ENCODE results near the gene DCC.

The DCC gene

GRCh38 chr18:52339891-52340371, at the start of gene DCC:
TSS of gene DCC (plus strand) at chr18:52340197. CDS start at chr18:52340788, 591 bp downstream.
- in situ Hi-C loops (cut with MboI; ENCODE audit: low sequenced_read_pairs), result no loop called here

- in situ Hi-C loops (cut with MboI; ENCODE audit: low sequenced_read_pairs), result no loop called here
Observed at GRCh38 chr18:52310651-52311050, 29.3 kb upstream of the DCC start.

GRCh38 chr18:52311331-52311730, 28.7 kb upstream of the DCC start:
- in situ Hi-C loops (cut with MboI; ENCODE audit: low sequenced_read_pairs), result no loop called here

- in situ Hi-C loops (cut with MboI; ENCODE audit: low sequenced_read_pairs), result no loop called here
Observed at GRCh38 chr18:52312346-52312745, 27.7 kb upstream of the DCC start.

GRCh38 chr18:52313213-52313612, 26.8 kb upstream of the DCC start:
- in situ Hi-C loops (cut with MboI; ENCODE audit: low sequenced_read_pairs), result no loop called here

- in situ Hi-C loops (cut with MboI; ENCODE audit: low sequenced_read_pairs), result no loop called here
Observed at GRCh38 chr18:52319424-52319983, 20.5 kb upstream of the DCC start.

- in situ Hi-C loops (cut with MboI; ENCODE audit: low sequenced_read_pairs), result no loop called here
Observed at GRCh38 chr18:52322307-52322706, 17.7 kb upstream of the DCC start.

GRCh38 chr18:52323802-52324201, 16.2 kb upstream of the DCC start:
- in situ Hi-C loops (cut with MboI; ENCODE audit: low sequenced_read_pairs), result no loop called here

- in situ Hi-C loops (cut with MboI; ENCODE audit: low sequenced_read_pairs), result no loop called here
Observed at GRCh38 chr18:52325997-52326396, 14.0 kb upstream of the DCC start.

- in situ Hi-C loops (cut with MboI; ENCODE audit: low sequenced_read_pairs), result no loop called here
Observed at GRCh38 chr18:52333860-52334259, 6.1 kb upstream of the DCC start.

- in situ Hi-C loops (cut with MboI; ENCODE audit: low sequenced_read_pairs), result no loop called here
Observed at GRCh38 chr18:52334307-52334706, 5.7 kb upstream of the DCC start.

GRCh38 chr18:52334896-52335295, 5.1 kb upstream of the DCC start:
- in situ Hi-C loops (cut with MboI; ENCODE audit: low sequenced_read_pairs), result no loop called here

GRCh38 chr18:52337276-52337675, 2.7 kb upstream of the DCC start:
- in situ Hi-C loops (cut with MboI; ENCODE audit: low sequenced_read_pairs), result no loop called here

- in situ Hi-C loops (cut with MboI; ENCODE audit: low sequenced_read_pairs), result no loop called here
Observed at GRCh38 chr18:52340406-52341102, 557 bp downstream of the DCC start.

- in situ Hi-C loops (cut with MboI; ENCODE audit: low sequenced_read_pairs), result no loop called here
Observed at GRCh38 chr18:52341103-52341432, 1.1 kb downstream of the DCC start.

GRCh38 chr18:52341608-52342381, 1.8 kb downstream of the DCC start:
- in situ Hi-C loops (cut with MboI; ENCODE audit: low sequenced_read_pairs), result no loop called here

GRCh38 chr18:52342456-52342855, 2.5 kb downstream of the DCC start:
- in situ Hi-C loops (cut with MboI; ENCODE audit: low sequenced_read_pairs), result no loop called here

- in situ Hi-C loops (cut with MboI; ENCODE audit: low sequenced_read_pairs), result no loop called here
Observed at GRCh38 chr18:52343138-52343537, 3.1 kb downstream of the DCC start.

- in situ Hi-C loops (cut with MboI; ENCODE audit: low sequenced_read_pairs), result no loop called here
Observed at GRCh38 chr18:52343731-52344340, 3.8 kb downstream of the DCC start.

- in situ Hi-C loops (cut with MboI; ENCODE audit: low sequenced_read_pairs), result no loop called here
Observed at GRCh38 chr18:52344881-52345280, 4.9 kb downstream of the DCC start.

- in situ Hi-C loops (cut with MboI; ENCODE audit: low sequenced_read_pairs), result no loop called here
Observed at GRCh38 chr18:52345428-52345827, 5.4 kb downstream of the DCC start.

GRCh38 chr18:52348209-52348608, 8.2 kb downstream of the DCC start:
- in situ Hi-C loops (cut with MboI; ENCODE audit: low sequenced_read_pairs), result no loop called here
